ENCODE measurements around the gene HLA-DRB1.

Gene HLA-DRB1

GRCh38 chr6:32614366-32615081 is 24.9 kb upstream of the HLA-DRB1 start:
- TF ChIP-seq CTCF (IDR thresholded peaks at IDR 0.05) = no peak

DNA sequence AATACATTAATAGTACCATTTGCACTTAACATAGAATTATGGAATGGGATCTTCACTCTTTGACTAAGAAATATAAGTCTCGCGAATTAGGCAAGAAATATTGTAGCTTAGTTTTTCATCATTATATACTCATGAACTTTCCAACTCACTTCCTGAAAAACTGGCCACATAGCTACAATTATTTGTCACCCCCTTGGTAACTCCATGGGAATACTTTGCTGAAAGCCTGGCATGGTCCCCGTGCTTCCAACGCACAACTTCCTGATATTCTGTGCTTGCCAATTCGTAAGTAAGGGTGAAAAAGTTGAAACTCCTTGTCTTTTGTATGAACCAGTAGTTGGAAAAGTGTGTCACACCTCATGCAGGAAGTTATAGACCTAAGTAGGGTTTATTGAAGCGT is 23.8 kb upstream of the HLA-DRB1 start:
- no peak for TF ChIP-seq CTCF (IDR thresholded peaks at IDR 0.05)

GRCh38 chr6:32610682-32611296 is 21.1 kb upstream of the HLA-DRB1 start:
- no peak for TF ChIP-seq CTCF (IDR thresholded peaks at IDR 0.05)

DNA sequence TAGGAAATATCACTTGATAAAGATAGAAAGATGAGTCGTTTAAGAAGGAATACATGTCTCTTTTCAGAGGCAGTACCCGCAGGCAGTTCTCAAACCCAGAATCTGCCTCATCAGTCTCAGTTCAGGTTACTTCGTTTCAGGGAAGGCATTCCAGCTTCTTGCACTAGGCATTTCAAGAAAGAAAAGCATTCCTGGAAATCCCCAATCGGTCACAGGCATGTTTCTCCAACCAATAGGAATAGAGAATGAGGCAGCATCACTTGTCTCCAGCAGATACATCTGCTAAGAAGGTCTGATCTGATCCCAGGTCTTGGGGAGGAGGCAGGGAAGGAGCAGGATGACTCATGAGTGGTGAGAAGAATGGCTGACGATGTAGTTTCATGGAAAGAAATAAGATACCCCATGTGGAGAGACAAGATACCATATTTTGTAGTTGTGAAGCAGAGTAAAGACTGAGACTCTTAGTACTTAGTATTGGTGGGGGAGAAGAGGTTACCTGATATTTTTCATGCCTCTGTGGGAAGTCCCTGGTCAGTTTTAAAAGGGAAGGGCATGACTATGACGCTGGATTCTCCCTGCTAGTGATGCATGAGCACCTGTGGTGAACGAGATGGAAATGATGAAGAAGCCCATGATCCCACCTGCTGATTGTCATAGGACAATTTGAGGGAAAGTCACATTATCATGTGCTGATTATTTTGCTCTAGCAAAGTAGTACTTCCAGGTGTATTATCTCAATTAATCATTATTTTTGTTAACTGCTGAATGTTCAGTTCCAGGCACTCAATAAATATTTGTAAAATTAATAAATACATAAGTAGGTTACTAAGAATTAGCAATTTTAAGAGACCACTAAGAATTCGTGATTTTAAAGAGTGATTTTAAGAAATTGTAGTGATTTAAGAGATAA is 20.3 kb upstream of the HLA-DRB1 start:
- no peak for TF ChIP-seq CTCF (IDR thresholded peaks at IDR 0.05)

- no peak for TF ChIP-seq CTCF (IDR thresholded peaks at IDR 0.05)
Observed at GRCh38 chr6:32609391-32609730, 19.7 kb upstream of the HLA-DRB1 start.

- no peak for TF ChIP-seq CTCF (IDR thresholded peaks at IDR 0.05)
Observed at GRCh38 chr6:32608362-32608761, 18.7 kb upstream of the HLA-DRB1 start.

DNA sequence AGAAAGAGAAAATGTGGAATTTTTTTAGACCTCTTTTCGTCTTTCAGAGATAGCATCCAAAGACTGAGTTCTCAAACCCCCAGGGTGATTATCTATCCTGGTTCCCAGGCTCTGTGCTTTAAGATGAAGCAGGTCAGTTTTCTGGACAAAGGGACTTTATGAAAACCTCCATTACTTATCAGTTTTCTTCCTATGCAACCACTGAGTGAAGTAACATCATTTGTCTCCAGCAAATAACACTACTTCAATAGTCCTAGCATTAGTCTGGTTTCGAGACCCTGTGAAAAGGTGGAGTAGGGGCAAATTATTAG is 18.3 kb upstream of the HLA-DRB1 start:
- no peak for TF ChIP-seq CTCF (IDR thresholded peaks at IDR 0.05)
